Measurements from ENCODE around the gene TBCK. TPM values are rescaled to one million over a fixed set of nuclear protein-coding genes. Genes with fewer than 3 reads are reported as not detected.

Gene TBCK
- total and polyA plus RNA-seq, 2 of the 8 experiments (the other 6 are each of a cell fraction or from before 2014, with no cell fraction given): 10.2 to 18.7 TPM

DNA sequence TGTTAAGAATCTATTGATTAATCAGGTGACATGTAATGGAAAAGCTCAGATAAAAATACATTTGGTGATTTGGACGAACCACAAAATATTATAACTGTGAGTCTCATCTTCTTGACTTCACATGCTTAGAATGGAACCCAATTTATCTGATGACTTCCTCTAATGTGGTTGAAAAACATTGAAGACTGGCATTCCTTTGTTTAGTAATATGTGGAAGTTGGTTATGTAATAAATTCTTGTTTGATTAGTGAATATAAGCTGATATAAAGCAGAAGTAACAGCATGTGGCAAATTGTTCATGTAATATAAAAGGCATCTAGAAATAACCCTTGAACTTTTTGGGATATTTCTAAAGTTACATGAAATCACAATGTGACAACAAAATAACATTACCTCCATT is 42.9 kb upstream of the TBCK start:
- no peak overlapping the region for H2AK5ac ChIP-seq (ENCODE audit: low read depth, low read length)
- H3K79me1 ChIP-seq (ENCODE audit: low read depth, low read length): no peaks in the 10 kb centered on the region
- no peaks in the 10 kb centered on the region for H3K36me3 ChIP-seq (ENCODE audit: control insufficient read depth in 2 of 4, insufficient read depth in 4 of 4, low read length in 3 of 4)
- 65% methylated on average over 1 of the region's 1 CpG; no CpG with 5 or more reads in 1 of the 2 experiments for WGBS, 2 experiments (ENCODE audit: extremely low coverage in 1 of 2, insufficient coverage in 1 of 2, insufficient read length in 1 of 2, insufficient replicate concordance in 2 of 2, low coverage in 1 of 2, low lambda C conversion rate in 2 of 2, missing lambda C conversion rate in 1 of 2)
- H2BK120ac ChIP-seq (replicated peaks; ENCODE audit: low read depth, low read length): no peak overlapping the region
- no peaks in the 10 kb centered on the region for H3K27me3 ChIP-seq (replicated peaks in 1 of 4; ENCODE audit: control insufficient read depth in 3 of 4, extremely low read depth in 1 of 4, insufficient read depth in 3 of 4, low read length in 3 of 4)
- DNase-seq (ENCODE audit: low read depth in 1 of 2, low spot score in 2 of 2) (no peak), FAIRE-seq (no peak)
- no peak overlapping the region for H3K14ac ChIP-seq (ENCODE audit: insufficient read length)
- H3K56ac ChIP-seq (replicated peaks; ENCODE audit: insufficient read length, low read depth, low read length): no peak overlapping the region
- H3K9ac ChIP-seq (replicated peaks in 1 of 4; ENCODE audit: extremely low read depth in 1 of 4, low read depth in 3 of 4, low read length in 3 of 4): no peak overlapping the region
- no peak overlapping the region for H3K4me3 ChIP-seq (ENCODE audit: extremely low read depth in 1 of 4, insufficient read depth in 2 of 4, low read depth in 3 of 4, low read length in 4 of 4)
- no peak overlapping the region for H3K27ac ChIP-seq (ENCODE audit: low read depth, low read length)
- H4K8ac ChIP-seq (ENCODE audit: extremely low read depth, insufficient read depth, low read length): no peak overlapping the region
- H3K23me2 ChIP-seq (ENCODE audit: low read depth, low read length): no peaks in the 10 kb centered on the region; the same call in 1 of the 2 replicates
- ChIA-PET POLR2A (ENCODE audit: partially characterized antibody) (no interaction called here), CTCF (ENCODE audit: partially characterized antibody) (interaction anchor here (1.0 to 3.2 kb wide), 2 partner anchors 11 to 31 kb away, joined by 3 to 12 read pairs; no protein-coding TSS in a partner anchor)
- H2BK12ac ChIP-seq (ENCODE audit: low read depth, low read length): no peak overlapping the region
- H3K4ac ChIP-seq (replicated peaks; ENCODE audit: insufficient read length, low read depth, low read length): no peak overlapping the region
- no peaks in the 10 kb centered on the region for H3K9me3 ChIP-seq (ENCODE audit: insufficient read depth in 2 of 2, low read depth in 1 of 2, low read length in 1 of 2)
- H4K20me1 ChIP-seq (replicated peaks in 1 of 2; ENCODE audit: control insufficient read depth in 1 of 2, insufficient read depth in 2 of 2, low read length in 2 of 2): no peaks in the 10 kb centered on the region
- H3K4me2 ChIP-seq (ENCODE audit: insufficient read depth in 1 of 2, low read depth in 2 of 2, low read length in 2 of 2): no peak overlapping the region
- no peak overlapping the region for H3K23ac ChIP-seq (ENCODE audit: insufficient read length)
- no peak overlapping the region for H2BK5ac ChIP-seq (ENCODE audit: low read depth, low read length)
- H3K18ac ChIP-seq (ENCODE audit: extremely low read depth, low read length): no peak overlapping the region
- H4K91ac ChIP-seq (replicated peaks; ENCODE audit: insufficient read length, low read length): no peak overlapping the region
- H2BK20ac ChIP-seq (ENCODE audit: low read length): no peak overlapping the region
- H4K5ac ChIP-seq (ENCODE audit: insufficient read length, low read depth, low read length): no peak overlapping the region
- no peaks in the 10 kb centered on the region for H3K4me1 ChIP-seq (replicated peaks in 1 of 4; ENCODE audit: control insufficient read depth in 3 of 4, insufficient read depth in 4 of 4, low read length in 3 of 4)
- H2BK15ac ChIP-seq (ENCODE audit: low read length): no peak overlapping the region
- no peak overlapping the region for H2AFZ ChIP-seq (ENCODE audit: low read length)
- H3K79me2 ChIP-seq (ENCODE audit: control insufficient read depth in 1 of 2, insufficient read depth in 2 of 2, low read length in 2 of 2): no peaks in the 10 kb centered on the region
- TF ChIP-seq NANOG (IDR thresholded peaks at IDR 0.05; ENCODE audit: insufficient read depth, low read depth, low read length, poor library complexity, severe bottlenecking) (no peak), BRCA1 (IDR thresholded peaks at IDR 0.05; ENCODE audit: low read depth, low read length) (no peak), EGR1 (IDR thresholded peaks at IDR 0.05; ENCODE audit: borderline replicate concordance, low read depth, low read length) (no peak), EP300 (IDR thresholded peaks at IDR 0.05; ENCODE audit: borderline replicate concordance in 1 of 2, low read depth in 2 of 2, low read length in 2 of 2) (no peak), KDM1A (IDR thresholded peaks at IDR 0.05; ENCODE audit: borderline replicate concordance, low read length) (no peak), SAP30 (IDR thresholded peaks at IDR 0.05; ENCODE audit: insufficient read depth, insufficient replicate concordance, low read length) (no peak), YY1 (IDR thresholded peaks at IDR 0.05; ENCODE audit: low read depth, low read length) (no peak), TBP (IDR thresholded peaks at IDR 0.05; ENCODE audit: low read depth, low read length) (no peak), SUZ12 (IDR thresholded peaks at IDR 0.05; ENCODE audit: low read length) (no peak), BACH1 (IDR thresholded peaks at IDR 0.05; ENCODE audit: low read length) (no peak), MAFK (IDR thresholded peaks at IDR 0.05; ENCODE audit: low read depth, low read length) (no peak), FOSL1 (IDR thresholded peaks at IDR 0.05; ENCODE audit: insufficient read depth, low read depth, low read length) (no peak)
- TF ChIP-seq, protein P1, sequence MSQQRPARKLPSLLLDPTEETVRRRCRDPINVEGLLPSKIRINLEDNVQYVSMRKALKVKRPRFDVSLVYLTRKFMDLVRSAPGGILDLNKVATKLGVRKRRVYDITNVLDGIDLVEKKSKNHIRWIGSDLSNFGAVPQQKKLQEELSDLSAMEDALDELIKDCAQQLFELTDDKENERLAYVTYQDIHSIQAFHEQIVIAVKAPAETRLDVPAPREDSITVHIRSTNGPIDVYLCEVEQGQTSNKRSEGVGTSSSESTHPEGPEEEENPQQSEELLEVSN (IDR thresholded peaks at IDR 0.05): no peak
- TF ChIP-seq, protein P2, sequence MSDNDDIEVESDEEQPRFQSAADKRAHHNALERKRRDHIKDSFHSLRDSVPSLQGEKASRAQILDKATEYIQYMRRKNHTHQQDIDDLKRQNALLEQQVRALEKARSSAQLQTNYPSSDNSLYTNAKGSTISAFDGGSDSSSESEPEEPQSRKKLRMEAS (IDR thresholded peaks at IDR 0.05): no peak
